ENCODE measurements around the gene RPLP2. TPM values are rescaled to one million over a fixed set of nuclear protein-coding genes. Genes with fewer than 3 reads are reported as not detected.
A peak's percentile ranks its signal among the peaks of the same experiment; 100 is the strongest.

The RPLP2 gene
- total and polyA plus RNA-seq, 5 donors from 2014 or later, result 2,313 to 3,705 (median 2,852) TPM

DNA sequence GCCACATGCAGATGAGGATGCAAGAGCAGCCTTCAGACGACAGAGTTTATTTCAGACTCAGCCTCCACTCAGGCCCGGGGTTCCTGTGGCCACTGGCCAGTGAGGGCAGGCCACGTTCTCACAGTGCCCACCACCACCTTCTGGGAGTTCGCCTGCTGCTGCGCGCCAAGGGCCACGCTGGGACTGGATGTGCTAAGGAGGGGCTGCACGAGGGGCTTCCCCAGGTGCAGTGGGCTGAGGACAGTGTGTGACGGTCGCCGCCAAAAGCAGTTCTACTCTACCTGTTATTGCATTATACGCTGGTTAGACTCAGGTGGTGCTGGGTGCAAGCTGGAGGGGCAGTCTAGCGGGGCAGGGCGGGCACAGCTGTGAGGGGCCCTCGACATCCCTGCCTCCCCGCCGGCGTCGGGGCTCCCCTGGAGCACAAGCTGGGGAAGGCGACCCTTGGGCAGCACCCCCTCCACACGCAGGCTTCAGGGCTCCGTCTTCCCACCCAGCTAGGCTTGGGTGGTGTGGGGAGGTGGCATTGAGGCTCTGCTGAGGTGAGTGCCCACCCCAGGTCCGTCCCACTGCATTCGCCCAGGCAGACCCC lies 22.6 kb upstream of the RPLP2 start:
- H3K27me3 Mint-ChIP-seq, result no peaks in the 10 kb centered on the region
- no peaks in the 10 kb centered on the region for H3K9me3 ChIP-seq (ENCODE audit: control insufficient read depth in 2 of 2, low read length in 2 of 2)
- H3K4me3 ChIP-seq (ENCODE audit: low read depth, low read length), result no peak overlapping the region
- no peak overlapping the region for H3K27ac Mint-ChIP-seq
- DNase-seq (no peak), ATAC-seq (ENCODE audit: low read depth in 2 of 2) (no peak)
- H3K4me1 ChIP-seq (ENCODE audit: control insufficient read depth, insufficient read depth, low read length, poor library complexity, severe bottlenecking), result peaks cover 17% of the 10 kb centered on the region
- H3K36me3 ChIP-seq (ENCODE audit: control insufficient read depth, insufficient read depth, low read length), result no peaks in the 10 kb centered on the region
- H3K36me3 Mint-ChIP-seq, result no peaks in the 10 kb centered on the region
- H3K27ac ChIP-seq (ENCODE audit: insufficient read depth, low read length, poor library complexity, severe bottlenecking), result no peak overlapping the region
- H3K9me3 Mint-ChIP-seq, result no peaks in the 10 kb centered on the region
- H3K4me1 Mint-ChIP-seq, result peaks cover 0 to 22% (median 4%) of the 10 kb centered on the region in 4 donors
- no peak overlapping the region for H3K4me3 Mint-ChIP-seq
- no peaks in the 10 kb centered on the region for H3K27me3 ChIP-seq (ENCODE audit: control insufficient read depth, insufficient read depth, low read length)

- no peaks in the 10 kb centered on the region for H3K36me3 ChIP-seq (ENCODE audit: control insufficient read depth, insufficient read depth, low read length)
- no peaks in the 10 kb centered on the region for H3K9me3 ChIP-seq (ENCODE audit: control insufficient read depth in 2 of 2, low read length in 2 of 2)
- H3K9me3 Mint-ChIP-seq, result no peaks in the 10 kb centered on the region
- no peak for ATAC-seq (ENCODE audit: low read depth in 2 of 2)
- DNase-seq, result no peak
- peak overlapping the region in 1 of 4 donors; percentile 92 for H3K4me3 Mint-ChIP-seq
- no peak overlapping the region for H3K4me3 ChIP-seq (ENCODE audit: low read depth, low read length)
- peaks cover 0 to 22% (median 4%) of the 10 kb centered on the region in 4 donors for H3K4me1 Mint-ChIP-seq
- H3K27me3 Mint-ChIP-seq, result no peaks in the 10 kb centered on the region
- H3K36me3 Mint-ChIP-seq, result no peaks in the 10 kb centered on the region
- H3K27ac Mint-ChIP-seq, result no peak overlapping the region
- H3K27ac ChIP-seq (ENCODE audit: insufficient read depth, low read length, poor library complexity, severe bottlenecking), result no peak overlapping the region
- H3K27me3 ChIP-seq (ENCODE audit: control insufficient read depth, insufficient read depth, low read length), result no peaks in the 10 kb centered on the region
- peaks cover 17% of the 10 kb centered on the region for H3K4me1 ChIP-seq (ENCODE audit: control insufficient read depth, insufficient read depth, low read length, poor library complexity, severe bottlenecking)
Observed at GRCh38 chr11:788009-788640, 21.6 kb upstream of the RPLP2 start.

GRCh38 chr11:788953-789940 lies 20.5 kb upstream of the RPLP2 start:
- Histone ChIP-seq H3K4me1 (ENCODE audit: control insufficient read depth, insufficient read depth, low read length, poor library complexity, severe bottlenecking) (peaks cover 17% of the 10 kb centered on the region), H3K27ac (ENCODE audit: insufficient read depth, low read length, poor library complexity, severe bottlenecking) (no peak overlapping the region), H3K9me3 (ENCODE audit: control insufficient read depth in 2 of 2, low read length in 2 of 2) (no peaks in the 10 kb centered on the region), H3K27me3 (ENCODE audit: control insufficient read depth, insufficient read depth, low read length) (no peaks in the 10 kb centered on the region), H3K4me3 (ENCODE audit: low read depth, low read length) (no peak overlapping the region), H3K36me3 (ENCODE audit: control insufficient read depth, insufficient read depth, low read length) (peaks cover 6% of the 10 kb centered on the region)
- Mint-ChIP-seq H3K27me3 (no peaks in the 10 kb centered on the region), H3K9me3 (no peaks in the 10 kb centered on the region), H3K36me3 (no peaks in the 10 kb centered on the region), H3K27ac (no peak overlapping the region), H3K4me3 (peak overlapping the region in 1 of 4 donors; percentile 61), H3K4me1 (peaks cover 0 to 22% (median 4%) of the 10 kb centered on the region in 4 donors)
- ATAC-seq (ENCODE audit: low read depth in 2 of 2), result no peak
- no peak for DNase-seq

GRCh38 chr11:789943-790342 lies 19.8 kb upstream of the RPLP2 start, which contains the start of gene CEND1:
CEND1 (minus strand) TSS chr11:790090; CDS start chr11:788576, 1,514 bp downstream.
- no peaks in the 10 kb centered on the region for H3K27me3 ChIP-seq (ENCODE audit: control insufficient read depth, insufficient read depth, low read length)
- no peaks in the 10 kb centered on the region for H3K9me3 ChIP-seq (ENCODE audit: control insufficient read depth in 2 of 2, low read length in 2 of 2)
- H3K4me3 ChIP-seq (ENCODE audit: low read depth, low read length), result no peak within 1 kb of the TSS
- no peak within 1 kb of the TSS for H3K27ac ChIP-seq (ENCODE audit: insufficient read depth, low read length, poor library complexity, severe bottlenecking)
- H3K27me3 Mint-ChIP-seq, result no peaks in the 10 kb centered on the region
- peaks cover 8% of the 10 kb centered on the region for H3K36me3 ChIP-seq (ENCODE audit: control insufficient read depth, insufficient read depth, low read length)
- peaks cover 21% of the 10 kb centered on the region for H3K4me1 ChIP-seq (ENCODE audit: control insufficient read depth, insufficient read depth, low read length, poor library complexity, severe bottlenecking)
- H3K36me3 Mint-ChIP-seq, result no peaks in the 10 kb centered on the region
- H3K4me3 Mint-ChIP-seq, result peak within 1 kb of the TSS in 1 of 4 donors; percentile 68
- no peak within 1 kb of the TSS for H3K27ac Mint-ChIP-seq
- H3K9me3 Mint-ChIP-seq, result no peaks in the 10 kb centered on the region
- ATAC-seq (ENCODE audit: low read depth in 2 of 2) (no peak), DNase-seq (peak in 1 of 3 donors; percentile 51)
- H3K4me1 Mint-ChIP-seq, result peaks cover 0 to 22% (median 3%) of the 10 kb centered on the region in 4 donors

DNA sequence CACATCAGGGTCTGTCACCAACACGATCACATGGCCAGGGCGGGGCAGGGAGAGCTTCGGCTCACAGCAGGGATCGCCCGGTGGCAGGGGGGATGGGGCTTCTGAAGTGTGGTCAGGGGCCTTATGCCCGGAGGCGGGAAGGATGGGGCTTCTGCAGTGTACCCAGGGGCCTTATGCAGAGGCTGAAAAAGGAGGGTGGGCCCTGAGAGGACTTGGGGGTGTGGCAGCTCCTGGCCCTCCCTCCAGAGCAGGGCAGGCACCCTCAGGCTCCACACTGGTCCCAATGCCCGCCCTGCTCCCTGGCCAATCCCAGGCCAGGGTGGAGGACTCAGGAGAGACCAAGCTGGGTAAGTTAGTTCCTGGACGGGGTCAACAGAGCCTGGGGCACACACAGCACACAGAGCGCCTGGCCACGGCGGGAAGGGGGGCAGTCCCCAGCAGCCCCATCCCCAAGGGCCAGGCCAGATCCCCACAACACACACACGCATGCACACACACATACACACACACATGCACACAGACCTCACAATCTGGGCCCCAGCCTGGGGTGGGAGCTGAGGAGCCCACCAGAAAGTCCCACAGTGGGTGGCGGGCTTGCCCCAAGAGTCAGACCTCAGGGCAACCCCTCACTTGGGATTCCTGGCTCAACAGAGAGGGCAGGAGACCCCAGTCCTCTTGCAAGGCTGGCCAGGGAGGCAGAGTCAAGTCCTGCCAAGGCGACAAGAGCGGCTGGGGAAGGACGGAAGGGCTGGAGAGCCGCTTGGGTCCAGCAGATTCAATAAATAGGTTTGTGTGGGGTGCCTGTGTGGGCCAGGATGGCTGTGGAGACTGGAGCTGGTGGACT lies 18.8 kb upstream of the RPLP2 start:
- Mint-ChIP-seq H3K27me3 (no peaks in the 10 kb centered on the region), H3K9me3 (no peaks in the 10 kb centered on the region), H3K36me3 (no peaks in the 10 kb centered on the region), H3K4me3 (no peak overlapping the region), H3K4me1 (peaks cover 0 to 19% (median 2%) of the 10 kb centered on the region in 4 donors), H3K27ac (no peak overlapping the region)
- ATAC-seq (ENCODE audit: low read depth in 2 of 2), result no peak
- no peaks in the 10 kb centered on the region for H3K27me3 ChIP-seq (ENCODE audit: control insufficient read depth, insufficient read depth, low read length)
- H3K9me3 ChIP-seq (ENCODE audit: control insufficient read depth in 2 of 2, low read length in 2 of 2), result no peaks in the 10 kb centered on the region
- peaks cover 8% of the 10 kb centered on the region for H3K36me3 ChIP-seq (ENCODE audit: control insufficient read depth, insufficient read depth, low read length)
- no peak overlapping the region for H3K4me3 ChIP-seq (ENCODE audit: low read depth, low read length)
- H3K4me1 ChIP-seq (ENCODE audit: control insufficient read depth, insufficient read depth, low read length, poor library complexity, severe bottlenecking), result peaks cover 30% of the 10 kb centered on the region
- DNase-seq, result no peak
- H3K27ac ChIP-seq (ENCODE audit: insufficient read depth, low read length, poor library complexity, severe bottlenecking), result no peak overlapping the region

GRCh38 chr11:791658-792534 lies 17.9 kb upstream of the RPLP2 start:
- no peaks in the 10 kb centered on the region for H3K27me3 Mint-ChIP-seq
- DNase-seq, result no peak
- H3K27ac Mint-ChIP-seq, result no peak overlapping the region
- Histone ChIP-seq H3K27me3 (ENCODE audit: control insufficient read depth, insufficient read depth, low read length) (no peaks in the 10 kb centered on the region), H3K36me3 (ENCODE audit: control insufficient read depth, insufficient read depth, low read length) (peaks cover 8% of the 10 kb centered on the region), H3K9me3 (ENCODE audit: control insufficient read depth in 2 of 2, low read length in 2 of 2) (no peaks in the 10 kb centered on the region), H3K4me1 (ENCODE audit: control insufficient read depth, insufficient read depth, low read length, poor library complexity, severe bottlenecking) (peaks cover 38% of the 10 kb centered on the region), H3K27ac (ENCODE audit: insufficient read depth, low read length, poor library complexity, severe bottlenecking) (no peak overlapping the region), H3K4me3 (ENCODE audit: low read depth, low read length) (no peak overlapping the region)
- no peak for ATAC-seq (ENCODE audit: low read depth in 2 of 2)
- no peak overlapping the region for H3K4me3 Mint-ChIP-seq
- H3K9me3 Mint-ChIP-seq, result no peaks in the 10 kb centered on the region
- H3K4me1 Mint-ChIP-seq, result peaks cover 0 to 25% (median 0%) of the 10 kb centered on the region in 4 donors
- no peaks in the 10 kb centered on the region for H3K36me3 Mint-ChIP-seq

All from CD4-positive, CD25-positive, alpha-beta regulatory T cell (primary cell).